Measurements from ENCODE around the gene VPS26A. TPM values are rescaled to one million over a fixed set of nuclear protein-coding genes. Genes with fewer than 3 reads are reported as not detected.
A peak's percentile ranks its signal among the peaks of the same experiment; 100 is the strongest.

VPS26A gene
- total RNA-seq (10 to 100 TPM; 16.5 to 59.4 (median 35.3) TPM), polyA plus RNA-seq (10 to 100 TPM; 15.6 to 65.2 (median 20.4) TPM)
- long read RNA-seq, donor 1, transcript VPS26A-201 (9 exons, 2,697 nt): major isoform, 20 of 32 reads
- long read RNA-seq, donor 1, partial matches to known transcripts: 12 of 32 reads
- long read RNA-seq, donor 1, other reads (novel, unspliced or antisense): 0 of 32 reads
- long read RNA-seq, donor 2, transcript VPS26A-201 (9 exons, 2,697 nt): major isoform, 14 of 30 reads
- long read RNA-seq, donor 2, partial matches to known transcripts: 16 of 30 reads
- long read RNA-seq, donor 2, other reads (novel, unspliced or antisense): 0 of 30 reads
- long read RNA-seq, donor 3, transcript VPS26A-201 (9 exons, 2,697 nt): major isoform, 18 of 35 reads
- long read RNA-seq, donor 3, partial matches to known transcripts: 17 of 35 reads
- long read RNA-seq, donor 3, other reads (novel, unspliced or antisense): 0 of 35 reads
- long read RNA-seq, donor 4, transcript VPS26A-201 (9 exons, 2,697 nt): major isoform, 54 of 56 reads
- long read RNA-seq, donor 4, partial matches to known transcripts: 0 of 56 reads
- long read RNA-seq, donor 4, other reads (novel, unspliced or antisense): 2 of 56 reads
- long read RNA-seq, donor 5, transcript VPS26A-201 (9 exons, 2,697 nt): major isoform, 107 of 117 reads
- long read RNA-seq, donor 5, partial matches to known transcripts: 4 of 117 reads
- long read RNA-seq, donor 5, other reads (novel, unspliced or antisense): 5 of 117 reads
- long read RNA-seq, donor 6, transcript VPS26A-201 (9 exons, 2,697 nt): major isoform, 28 of 28 reads
- long read RNA-seq, donor 6, partial matches to known transcripts: 0 of 28 reads
- long read RNA-seq, donor 6, other reads (novel, unspliced or antisense): 0 of 28 reads
- long read RNA-seq, donor 7, transcript VPS26A-201 (9 exons, 2,697 nt): major isoform, 14 of 24 reads
- long read RNA-seq, donor 7, partial matches to known transcripts: 9 of 24 reads
- long read RNA-seq, donor 7, other reads (novel, unspliced or antisense): 0 of 24 reads
- long read RNA-seq, donor 8, transcript VPS26A-201 (9 exons, 2,697 nt): major isoform, 18 of 63 reads
- long read RNA-seq, donor 8, partial matches to known transcripts: 45 of 63 reads
- long read RNA-seq, donor 8, other reads (novel, unspliced or antisense): 0 of 63 reads
- long read RNA-seq, donor 9, transcript VPS26A-201 (9 exons, 2,697 nt): major isoform, 16 of 28 reads
- long read RNA-seq, donor 9, partial matches to known transcripts: 12 of 28 reads
- long read RNA-seq, donor 9, other reads (novel, unspliced or antisense): 0 of 28 reads
- long read RNA-seq, donor 10, transcript VPS26A-201 (9 exons, 2,697 nt): major isoform, 9 of 25 reads
- long read RNA-seq, donor 10, partial matches to known transcripts: 16 of 25 reads
- long read RNA-seq, donor 10, other reads (novel, unspliced or antisense): 0 of 25 reads

GRCh38 chr10:69123747-69124562 is at the start of gene VPS26A:
VPS26A (plus strand) TSS chr10:69124178; CDS start chr10:69124278, 100 bp downstream.
- Histone ChIP-seq H3K4me1 (replicated peaks in 1 of 2) (peaks cover 0 to 28% of the 10 kb centered on the region in 2 donors), H3K9me3 (replicated peaks in 1 of 3) (no peaks in the 10 kb centered on the region), H3K27ac (peak within 1 kb of the TSS; percentile 97 to 99 (median 98)), H3K27me3 (no peaks in the 10 kb centered on the region), H3K4me3 (peak within 1 kb of the TSS; percentile 59 to 85 (median 70)), H3K36me3 (replicated peaks in 1 of 2) (no peaks in the 10 kb centered on the region)
- intact Hi-C loops (cut with DNase I): no loop called here
- WGBS, 4 donors: 0 to 1% (median 1%) methylated on average over 41 to 81 of the region's 82 CpGs
- TF ChIP-seq POLR2A (IDR thresholded peaks at IDR 0.05): peak; percentile 89 to 98
- TF ChIP-seq, protein P1, sequence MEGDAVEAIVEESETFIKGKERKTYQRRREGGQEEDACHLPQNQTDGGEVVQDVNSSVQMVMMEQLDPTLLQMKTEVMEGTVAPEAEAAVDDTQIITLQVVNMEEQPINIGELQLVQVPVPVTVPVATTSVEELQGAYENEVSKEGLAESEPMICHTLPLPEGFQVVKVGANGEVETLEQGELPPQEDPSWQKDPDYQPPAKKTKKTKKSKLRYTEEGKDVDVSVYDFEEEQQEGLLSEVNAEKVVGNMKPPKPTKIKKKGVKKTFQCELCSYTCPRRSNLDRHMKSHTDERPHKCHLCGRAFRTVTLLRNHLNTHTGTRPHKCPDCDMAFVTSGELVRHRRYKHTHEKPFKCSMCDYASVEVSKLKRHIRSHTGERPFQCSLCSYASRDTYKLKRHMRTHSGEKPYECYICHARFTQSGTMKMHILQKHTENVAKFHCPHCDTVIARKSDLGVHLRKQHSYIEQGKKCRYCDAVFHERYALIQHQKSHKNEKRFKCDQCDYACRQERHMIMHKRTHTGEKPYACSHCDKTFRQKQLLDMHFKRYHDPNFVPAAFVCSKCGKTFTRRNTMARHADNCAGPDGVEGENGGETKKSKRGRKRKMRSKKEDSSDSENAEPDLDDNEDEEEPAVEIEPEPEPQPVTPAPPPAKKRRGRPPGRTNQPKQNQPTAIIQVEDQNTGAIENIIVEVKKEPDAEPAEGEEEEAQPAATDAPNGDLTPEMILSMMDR (IDR thresholded peaks at IDR 0.05): peak in 3 of 6 experiments; percentile 11 to 21 (median 18)
- DNase-seq: peak; percentile 99 to 100 (median 99)

DNA sequence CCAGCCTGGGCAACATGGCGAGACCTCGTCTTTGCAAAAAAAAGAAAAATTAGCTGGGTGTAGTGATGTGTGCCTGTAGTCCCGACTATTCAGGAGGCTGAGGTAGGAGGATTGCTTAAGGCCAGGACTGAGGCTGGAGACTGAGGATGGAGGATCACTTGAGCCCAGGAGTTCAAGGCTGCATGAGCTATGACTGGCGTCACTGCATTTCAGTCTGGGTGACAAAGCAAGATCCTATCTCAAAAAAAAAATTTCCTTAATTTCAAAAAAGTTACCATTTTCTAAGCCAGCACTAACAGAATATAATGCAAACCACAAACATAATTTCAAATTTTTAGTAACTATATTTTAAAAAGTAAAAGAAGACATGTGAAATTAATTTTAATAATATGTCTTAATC is 49.4 kb upstream of the VPS26A start:
- no peaks in the 10 kb centered on the region for H3K4me1 ChIP-seq (replicated peaks in 1 of 2)
- WGBS, 4 donors: 72 to 81% (median 79%) methylated on average over 4 of the region's 4 CpGs
- H3K4me3 ChIP-seq: no peak overlapping the region
- intact Hi-C loops (cut with DNase I): no loop called here
- no peak for DNase-seq
- no peaks in the 10 kb centered on the region for H3K27me3 ChIP-seq
- H3K9me3 ChIP-seq (replicated peaks in 1 of 3): no peaks in the 10 kb centered on the region
- no peaks in the 10 kb centered on the region for H3K36me3 ChIP-seq (replicated peaks in 1 of 2)
- TF ChIP-seq POLR2A (IDR thresholded peaks at IDR 0.05): no peak
- TF ChIP-seq, protein P1 (IDR thresholded peaks at IDR 0.05): no peak
- no peak overlapping the region for H3K27ac ChIP-seq

DNA sequence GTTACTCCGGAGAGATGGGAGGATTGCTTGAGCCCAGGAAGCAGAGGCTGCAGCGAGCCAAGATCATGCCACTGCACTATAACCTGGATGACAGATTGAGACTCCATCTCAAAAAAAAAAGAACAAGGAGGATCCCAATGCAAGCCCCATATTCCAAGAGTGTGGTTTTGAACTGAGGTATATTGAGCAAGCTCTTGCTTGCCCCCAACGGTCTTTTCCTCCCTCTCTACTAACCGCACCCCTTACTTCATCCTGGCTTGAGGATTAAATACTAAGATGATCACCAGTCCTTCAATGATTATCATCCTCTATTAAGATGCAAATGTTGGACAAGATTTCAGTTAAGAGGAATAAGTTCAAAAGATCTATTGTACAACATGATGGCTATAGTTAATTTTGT is 48.5 kb upstream of the VPS26A start:
- intact Hi-C loops (cut with DNase I): no loop called here
- no peak for DNase-seq
- no peaks in the 10 kb centered on the region for H3K27me3 ChIP-seq
- TF ChIP-seq, protein P1 (IDR thresholded peaks at IDR 0.05): no peak
- TF ChIP-seq POLR2A (IDR thresholded peaks at IDR 0.05): no peak
- H3K9me3 ChIP-seq (replicated peaks in 1 of 3): no peaks in the 10 kb centered on the region
- H3K4me3 ChIP-seq: no peak overlapping the region
- H3K27ac ChIP-seq: no peak overlapping the region
- H3K4me1 ChIP-seq (replicated peaks in 1 of 2): no peaks in the 10 kb centered on the region
- H3K36me3 ChIP-seq (replicated peaks in 1 of 2): no peaks in the 10 kb centered on the region
- 70 to 86% (median 78%) methylated on average over 4 of the region's 4 CpGs for WGBS, 4 donors

Measured in adrenal gland (tissue), 19 donors.